Ovary (tissue), 9 donors: ENCODE measurements around the gene COL9A3. TPM values are rescaled to one million over a fixed set of nuclear protein-coding genes. Genes with fewer than 3 reads are reported as not detected.

Experiments
- DNase-seq, 5 donors: peaks; one replicate each; pipeline ENCODE4 v3.0.0-alpha.2; 2019 to 2020
- H3K27ac ChIP-seq, 2 donors: fragments of 200-600 bp; one replicate each; pipeline versions ENCODE4 v1.5.1 to v1.8.0; 2019 to 2022
- H3K27me3 ChIP-seq: fragments of 200-600 bp; one replicate; pipeline ENCODE4 v1.8.0; 2022
- H3K36me3 ChIP-seq: fragments of 200-600 bp; sonication (generic); one replicate; pipeline ENCODE4 v1.5.1; 2019
- H3K4me1 ChIP-seq: one replicate; pipeline ENCODE4 v1.8.1; 2013; ENCODE audit warnings: mild to moderate bottlenecking, moderate library complexity; ENCODE audit not compliant: insufficient read depth
- H3K4me3 ChIP-seq: fragments of 200-600 bp; sonication (generic); one replicate; pipeline ENCODE4 v1.5.1; 2017
- H3K9me3 ChIP-seq, 2 donors: fragments of 200-600 bp in 1 of 2; sonication (generic) in 1 of 2; one replicate each; pipeline versions ENCODE4 v1.5.1 to v1.8.1; 2013 to 2019; ENCODE audit warnings: mild to moderate bottlenecking in 1 of 2, moderate library complexity in 1 of 2
- CTCF ChIP-seq, 3 donors: fragments of 450-650 bp in 2 of 3; fragments of 200-600 bp in 1 of 3; IDR thresholded peaks; one replicate each; pipeline versions ENCODE4 v1.5.1 to v1.8.0; 2016 to 2022; ENCODE audit warnings: antibody characterized with exemption in 3 of 3, mild to moderate bottlenecking in 1 of 3
- EP300 ChIP-seq: sonication (generic); formaldehyde crosslinking; IDR thresholded peaks from one replicate; pipeline ENCODE4 v1.6.1; 2017; ENCODE audit warnings: antibody characterized with exemption
- POLR2A ChIP-seq: fragments of 450-650 bp; IDR thresholded peaks from one replicate; pipeline ENCODE4 v1.6.1; 2017; ENCODE audit warnings: antibody characterized with exemption, mild to moderate bottlenecking, moderate library complexity
- WGBS, 3 donors: extraction: QIAGEN DNeasy Blood & Tissue Kit in 1 of 3; methylation state at CpG; one replicate each; pipeline versions ENCODE4 v1.1.5 to v1.1.7; 2013 to 2017; 5-methylcytosine and 5-hydroxymethylcytosine counted together
- intact Hi-C, 4 donors: fragments of 100-400 bp; cut with DNase I; formaldehyde crosslinking; loops; one replicate each; pipeline versions ENCODE4 v1.11.0 to v1.15.1; 2022 to 2023
- polyA plus RNA-seq, 2 donors: library from polyadenylated mRNA; stranded (reverse); fragments of 200-250 nt in 1 of 2; fragments of 350-450 nt in 1 of 2; fragmentation: Illumina TruSeq in 1 of 2; extraction: RNeasy Lipid Tissue Mini Kit (QIAGEN cat#74804) in 1 of 2; gene quantifications; one replicate each; pipeline ENCODE4 v1.2.3, GENCODE V29; 2013 to 2014
- total RNA-seq, 7 donors: library from RNA; depleted of rRNA in 2 of 7; stranded (reverse); fragments of >200 nt in 2 of 7; fragmentation: NEBNext Ultra II Directional in 3 of 7; extraction: Animal tissue kit (Norgen Biotek cat#: 25700) in 3 of 7; gene quantifications; one replicate each; pipeline versions ENCODE4 v1.1.0 to v1.2.4, GENCODE V29; 2016 to 2023
- donor health status: DM: no; HTN: no; CAD: no; lungs with moderate emphysema.
- donor health status: DM: no; HTN: no; CAD: no.
- donor health status: Bipolar disorder and iron deficiency.
- donor health status: DM: yes; HTN: yes; CAD: no.
- donor health status: DM: no; HTN: no; CAD: no.
- donor health status: DM: yes; HTN: yes; CAD: no.

The COL9A3 gene
- total and polyA plus RNA-seq, 9 donors, result 0.65 to 3.0 (median 1.6) TPM; not detected in 1

GRCh38 chr20:62796699-62797491 lies 20.0 kb upstream of the COL9A3 start:
- intact Hi-C loops, result no loop called here
- TF ChIP-seq EP300 (no peak), CTCF (IDR thresholded peaks at IDR 0.05) (no peak), POLR2A (no peak)
- 12 to 34% (median 15%) methylated on average over 17 to 53 of the region's 53 CpGs for WGBS, 3 donors
- Histone ChIP-seq H3K27ac (peak overlapping the region; percentile 92 to 94), H3K36me3 (no peaks in the 10 kb centered on the region), H3K9me3 (no peaks in the 10 kb centered on the region), H3K27me3 (no peaks in the 10 kb centered on the region), H3K4me3 (peak overlapping the region; percentile 78), H3K4me1 (peaks cover 7% of the 10 kb centered on the region)
- DNase-seq, result peak in 3 of 5 donors; percentile 59 to 69 (median 63)

GRCh38 chr20:62797671-62798532 lies 18.9 kb upstream of the COL9A3 start:
- no peaks in the 10 kb centered on the region for H3K9me3 ChIP-seq
- intact Hi-C loops, result no loop called here
- TF ChIP-seq CTCF (IDR thresholded peaks at IDR 0.05), result no peak
- no peak for TF ChIP-seq EP300
- no peak for TF ChIP-seq POLR2A
- H3K27ac ChIP-seq, result peak overlapping the region in 1 of 2 donors; percentile 24
- peaks cover 7% of the 10 kb centered on the region for H3K4me1 ChIP-seq
- no peak overlapping the region for H3K4me3 ChIP-seq
- H3K36me3 ChIP-seq, result no peaks in the 10 kb centered on the region
- peak in 3 of 5 donors; percentile 45 to 50 (median 48) for DNase-seq
- no peaks in the 10 kb centered on the region for H3K27me3 ChIP-seq
- WGBS, 3 donors, result 84 to 88% (median 86%) methylated on average over 19 to 26 of the region's 26 CpGs

- intact Hi-C loops, result no loop called here
- peaks cover 4% of the 10 kb centered on the region for H3K4me1 ChIP-seq
- peak in 1 of 5 donors; percentile 24 for DNase-seq
- no peak overlapping the region for H3K4me3 ChIP-seq
- 87 to 93% (median 92%) methylated on average over 8 of the region's 8 CpGs for WGBS, 3 donors
- H3K27me3 ChIP-seq, result no peaks in the 10 kb centered on the region
- no peak overlapping the region for H3K27ac ChIP-seq
- TF ChIP-seq CTCF (IDR thresholded peaks at IDR 0.05), result no peak
- TF ChIP-seq EP300, result no peak
- TF ChIP-seq POLR2A, result no peak
- H3K9me3 ChIP-seq, result no peaks in the 10 kb centered on the region
- no peaks in the 10 kb centered on the region for H3K36me3 ChIP-seq
Observed at GRCh38 chr20:62799036-62799435, 17.8 kb upstream of the COL9A3 start.

GRCh38 chr20:62799459-62799858 lies 17.4 kb upstream of the COL9A3 start:
- no peaks in the 10 kb centered on the region for H3K36me3 ChIP-seq
- TF ChIP-seq CTCF (IDR thresholded peaks at IDR 0.05), result no peak
- TF ChIP-seq POLR2A, result no peak
- TF ChIP-seq EP300, result no peak
- no peaks in the 10 kb centered on the region for H3K27me3 ChIP-seq
- intact Hi-C loops, result no loop called here
- H3K4me3 ChIP-seq, result no peak overlapping the region
- 91 to 96% (median 95%) methylated on average over 19 of the region's 19 CpGs for WGBS, 3 donors
- H3K9me3 ChIP-seq, result no peaks in the 10 kb centered on the region
- DNase-seq, result peak in 1 of 5 donors; percentile 30
- no peak overlapping the region for H3K27ac ChIP-seq
- peaks cover 4% of the 10 kb centered on the region for H3K4me1 ChIP-seq
